SH-SY5Y (cell line): ENCODE measurements around the gene RPS6KL1.

ENCODE experiments used
- GATA2 ChIP-seq: IDR thresholded peaks from 2 replicates; pipeline ENCODE4 v1.6.1; 2011; ENCODE audit warnings: mild to moderate bottlenecking, low read depth, low read length
- GATA3 ChIP-seq: IDR thresholded peaks from 2 replicates; pipeline ENCODE4 v1.6.1; 2011; ENCODE audit warnings: low read depth, mild to moderate bottlenecking, low read length, moderate library complexity

GRCh38 chr14:74946659-74947281 is 23.7 kb upstream of the RPS6KL1 start:
- TF ChIP-seq GATA2 (no peak), GATA3 (no peak)
